Neuron (in vitro differentiated cells): ENCODE measurements around the gene HOXC6.
"Not testable (repeated sequence)": the region's sequence is repeated elsewhere in the genome, so short reads cannot be mapped to it uniquely, and the experiment has no call there.

Source experiments
- H2AFZ ChIP-seq: one replicate; pipeline ENCODE4 v1.6.1; 2013; ENCODE audit warnings: low read depth, mild to moderate bottlenecking, inconsistent platforms, low read length, moderate library complexity
- H3K27me3 ChIP-seq: one replicate; pipeline ENCODE4 v1.6.1; 2013; ENCODE audit warnings: low read length; ENCODE audit not compliant: insufficient read depth
- H3K36me3 ChIP-seq: one replicate; pipeline ENCODE4 v1.6.1; 2013; ENCODE audit warnings: low read length; ENCODE audit not compliant: insufficient read depth
- H3K4me1 ChIP-seq: one replicate; pipeline ENCODE4 v1.6.1; 2013; ENCODE audit warnings: low read length; ENCODE audit not compliant: insufficient read depth
- H3K4me3 ChIP-seq: 2 replicates; pipeline ENCODE4 v1.5.1; 2013; ENCODE audit warnings: mild to moderate bottlenecking, low read length, moderate library complexity
- H3K9me3 ChIP-seq: one replicate; pipeline ENCODE4 v1.6.1; 2013; ENCODE audit warnings: low read length

Gene HOXC6

GRCh38 chr12:54074308-54074707, 46.1 kb downstream of the HOXC6 start:
- H3K9me3 ChIP-seq, result no peaks in the 10 kb centered on the region
- no peaks in the 10 kb centered on the region for H3K4me1 ChIP-seq
- H3K4me3 ChIP-seq, result no peak overlapping the region
- H3K27me3 ChIP-seq, result peaks cover 36% of the 10 kb centered on the region
- H2AFZ ChIP-seq, result no peak overlapping the region
- no peaks in the 10 kb centered on the region for H3K36me3 ChIP-seq

- H3K27me3 ChIP-seq, result peaks cover 45% of the 10 kb centered on the region
- no peak overlapping the region for H2AFZ ChIP-seq
- no peaks in the 10 kb centered on the region for H3K36me3 ChIP-seq
- no peaks in the 10 kb centered on the region for H3K4me1 ChIP-seq
- H3K4me3 ChIP-seq, result no peak overlapping the region
- peaks cover 1% of the 10 kb centered on the region for H3K9me3 ChIP-seq
These were observed 47.2 kb downstream of the HOXC6 start for GRCh38 chr12:54075409-54075808.

- no peak overlapping the region for H3K4me3 ChIP-seq
- H2AFZ ChIP-seq, result no peak overlapping the region
- H3K4me1 ChIP-seq, result no peaks in the 10 kb centered on the region
- H3K27me3 ChIP-seq, result peaks cover 50% of the 10 kb centered on the region
- H3K36me3 ChIP-seq, result no peaks in the 10 kb centered on the region
- peaks cover 1% of the 10 kb centered on the region for H3K9me3 ChIP-seq
These were observed 47.7 kb downstream of the HOXC6 start for GRCh38 chr12:54075974-54076373.

DNA sequence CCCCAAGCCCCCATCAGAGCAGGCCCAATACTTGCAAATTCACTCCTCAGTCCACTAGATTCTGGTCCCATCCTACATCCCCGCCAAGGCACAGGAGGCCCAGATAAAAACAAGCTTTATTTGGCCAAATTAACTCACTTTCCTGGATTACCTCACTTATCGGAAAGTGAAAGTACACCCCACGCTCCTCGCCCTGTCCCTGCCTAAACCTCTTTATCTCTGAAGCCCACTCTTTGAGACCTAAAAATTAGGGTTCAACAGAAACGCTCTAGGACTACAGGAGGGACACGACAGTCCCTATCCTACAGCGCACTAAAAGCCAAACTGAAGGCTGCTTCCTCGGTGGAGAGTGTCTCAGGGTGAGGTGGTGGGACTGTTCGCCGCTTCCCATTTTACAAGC, 49.6 kb downstream of the HOXC6 start:
- not testable (repeated sequence) for H3K4me3 ChIP-seq, H3K4me1 ChIP-seq, H2AFZ ChIP-seq, H3K36me3 ChIP-seq, H3K9me3 ChIP-seq
- H3K27me3 ChIP-seq, result peaks cover 62% of the 10 kb centered on the region

DNA sequence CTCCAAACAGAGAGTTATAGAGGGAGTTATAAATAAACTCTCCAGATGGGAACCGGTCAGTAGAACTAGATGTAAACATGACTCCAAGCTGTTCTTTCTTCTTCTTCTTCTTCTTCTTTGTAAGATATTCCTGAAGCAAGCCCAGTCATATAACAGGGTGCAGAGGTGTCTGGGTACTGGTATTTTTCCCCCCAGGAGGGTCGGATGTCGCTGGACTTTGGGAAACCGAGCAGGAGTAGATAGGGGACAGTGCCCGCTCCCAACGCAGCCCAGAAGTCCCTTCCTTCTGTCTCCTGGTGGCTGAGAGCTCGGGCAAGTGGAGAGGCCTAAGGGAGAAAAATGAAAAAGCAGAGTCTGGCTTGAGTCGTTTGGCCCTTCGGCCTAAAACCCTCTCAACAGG, 50.9 kb downstream of the HOXC6 start:
- H3K36me3 ChIP-seq, H3K4me3 ChIP-seq, H3K9me3 ChIP-seq, H2AFZ ChIP-seq, H3K4me1 ChIP-seq: not testable (repeated sequence)
- peaks cover 70% of the 10 kb centered on the region for H3K27me3 ChIP-seq
